GM11168 (cell line): ENCODE measurements around the gene SLC35A5.
"Not testable (repeated sequence)": the region's sequence is repeated elsewhere in the genome, so short reads cannot be mapped to it uniquely, and the experiment has no call there.

Experiments
- in situ Hi-C: fragments of 300-500 bp; cut with MboI; formaldehyde crosslinking; loops from one replicate; pipeline ENCODE4 v1.12.0; 2022; ENCODE audit warnings: low sequenced_read_pairs; ENCODE audit not compliant: unreplicated experiment

SLC35A5 gene

GRCh38 chr3:112561734-112562529, at the start of gene SLC35A5, which contains the start of gene ATG3:
TSS of gene SLC35A5 (plus strand) at chr3:112562045. CDS start at chr3:112563404, 1,359 bp downstream.
TSS of gene ATG3 (minus strand) at chr3:112561962. CDS start at chr3:112561528, 434 bp downstream.
- in situ Hi-C loops = no loop called here

DNA sequence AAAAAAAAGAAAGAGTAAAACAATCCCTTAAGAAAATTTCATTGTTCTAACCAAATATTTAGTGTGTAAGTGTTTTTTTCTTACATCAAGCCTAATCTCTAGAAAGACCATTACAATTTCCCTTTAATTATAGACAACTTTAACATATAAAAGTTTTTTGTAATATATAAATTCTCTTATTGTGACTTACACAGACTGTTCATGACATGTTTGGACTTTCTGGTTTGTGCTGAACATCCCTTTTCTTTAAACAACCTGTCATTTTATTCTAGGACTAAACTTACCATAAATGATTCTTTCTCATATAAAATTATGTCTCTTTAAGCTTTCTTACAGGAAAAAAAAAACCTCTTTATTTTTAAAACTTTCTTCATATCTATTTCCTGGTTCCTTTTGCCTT, 49.5 kb upstream of the SLC35A5 start:
- in situ Hi-C loops = no loop called here

DNA sequence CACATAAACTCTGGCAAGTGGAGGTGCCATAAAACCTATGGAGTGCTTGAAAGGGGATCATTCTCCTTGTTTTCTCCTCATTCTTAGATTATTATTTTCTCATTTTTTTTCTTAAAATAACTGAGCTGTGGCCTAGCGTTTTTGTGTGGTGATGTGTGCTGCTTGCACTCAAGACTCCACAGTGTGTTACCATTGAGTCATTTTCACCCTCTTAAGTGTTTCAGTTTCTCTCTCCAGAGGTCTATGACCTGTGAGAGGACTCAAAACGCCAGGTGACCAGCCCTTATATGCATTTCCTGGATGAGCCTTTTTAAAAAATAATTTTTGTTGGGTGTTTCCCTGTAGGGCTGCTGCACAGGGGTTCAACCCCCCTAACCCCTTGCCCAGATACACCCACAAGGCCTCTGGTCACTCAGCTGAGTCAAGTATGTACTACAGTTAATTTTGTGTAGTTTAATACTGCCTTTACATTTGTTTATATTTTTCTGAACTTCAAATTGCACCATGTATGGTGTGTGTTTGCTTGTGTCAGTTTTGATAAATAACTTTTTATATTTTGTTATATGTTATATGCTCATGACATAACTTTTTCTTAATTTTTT, 47.2 kb upstream of the SLC35A5 start:
- in situ Hi-C loops = loop anchor here (5.0 kb wide), 1 partner anchor 402 kb away; no protein-coding TSS in a partner anchor

GRCh38 chr3:112518970-112519369, 42.9 kb upstream of the SLC35A5 start:
- in situ Hi-C loops = loop anchor here (5.0 kb wide), 1 partner anchor 407 kb away; no protein-coding TSS in a partner anchor

GRCh38 chr3:112519424-112520001, 42.3 kb upstream of the SLC35A5 start:
- in situ Hi-C loops = loop anchor here (5.0 kb wide), 2 partner anchors 192 to 407 kb away; no protein-coding TSS in a partner anchor

GRCh38 chr3:112524127-112524526, 37.7 kb upstream of the SLC35A5 start:
- in situ Hi-C loops = loop anchor here (5.0 kb wide), 1 partner anchor 197 kb away; no protein-coding TSS in a partner anchor

DNA sequence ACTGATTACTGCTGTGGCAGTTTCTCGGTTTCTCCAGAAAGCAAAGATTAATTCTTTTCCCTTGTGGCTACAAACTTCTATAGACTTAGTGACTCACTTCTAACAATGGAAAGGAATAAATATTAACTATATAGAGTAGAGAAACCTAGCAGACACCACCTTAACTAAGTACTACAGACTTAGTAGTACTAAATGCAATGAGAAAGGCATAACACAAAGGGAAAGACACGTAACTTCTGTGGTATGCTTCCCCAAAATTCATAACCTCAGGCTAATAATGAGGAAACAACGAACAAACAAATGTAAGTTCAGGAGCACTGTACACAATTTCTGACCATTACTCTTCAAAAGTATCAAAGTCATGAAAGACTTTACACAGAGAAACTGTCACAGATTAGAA, 31.3 kb upstream of the SLC35A5 start:
- in situ Hi-C loops = no loop called here

GRCh38 chr3:112531358-112531781, 30.5 kb upstream of the SLC35A5 start:
- in situ Hi-C loops = no loop called here

DNA sequence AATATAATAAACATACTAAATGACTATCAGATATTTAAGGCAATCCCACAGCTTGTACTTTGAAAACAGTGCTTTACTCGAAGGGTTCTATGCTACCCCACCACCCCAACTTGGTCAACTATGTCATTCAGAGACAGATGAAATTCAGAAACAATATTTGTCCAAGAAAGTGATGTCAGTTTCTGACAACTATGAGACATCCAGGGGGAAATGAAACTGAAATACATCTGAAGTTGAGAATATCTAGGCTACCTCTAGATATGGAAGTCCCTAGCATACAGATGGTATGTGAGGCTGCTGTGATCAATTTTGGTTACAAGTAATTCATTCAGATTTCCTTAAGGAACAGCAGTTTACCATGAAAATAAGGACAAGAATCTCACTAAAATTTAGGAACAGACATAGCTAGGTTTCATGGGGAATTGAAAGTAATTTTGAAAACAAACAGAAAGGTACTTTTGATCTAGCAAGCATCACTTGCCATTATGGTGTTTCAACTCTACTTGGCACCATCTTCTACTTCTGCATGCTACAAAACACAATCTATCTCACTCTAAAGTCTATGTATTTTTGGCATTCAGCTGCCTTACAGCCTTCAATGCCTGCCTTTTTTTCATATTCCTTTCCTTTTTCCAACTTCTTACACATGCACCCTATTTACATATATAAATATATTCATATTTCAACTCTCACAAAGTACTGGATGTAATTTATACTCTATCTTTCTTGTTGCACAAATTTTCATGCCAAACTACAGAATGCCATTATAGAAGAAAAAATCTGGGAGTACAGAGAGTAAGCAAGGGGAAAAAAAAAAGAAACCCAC, 21.8 kb upstream of the SLC35A5 start:
- in situ Hi-C loops = no loop called here

GRCh38 chr3:112546216-112546759, 15.6 kb upstream of the SLC35A5 start:
- in situ Hi-C loops = no loop called here

DNA sequence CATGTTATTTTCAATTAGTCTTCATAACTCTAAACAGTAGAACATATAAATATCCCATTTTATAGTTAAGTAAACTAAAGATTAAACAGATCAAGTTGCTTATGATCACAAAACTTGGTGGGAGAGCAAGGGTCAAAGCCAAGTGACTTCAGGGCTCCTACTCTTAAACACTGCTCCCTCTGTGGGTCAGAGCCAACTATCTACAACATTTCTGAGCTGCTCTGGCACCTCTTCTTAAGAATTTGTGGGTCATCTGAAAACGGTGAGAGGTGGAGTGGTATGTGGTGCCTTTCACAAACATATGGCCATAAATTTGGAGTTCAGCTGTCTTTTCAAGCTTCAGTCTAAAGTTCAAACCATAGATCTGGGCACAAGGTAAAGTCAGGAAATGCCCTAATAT, 11.0 kb upstream of the SLC35A5 start:
- in situ Hi-C loops = no loop called here

DNA sequence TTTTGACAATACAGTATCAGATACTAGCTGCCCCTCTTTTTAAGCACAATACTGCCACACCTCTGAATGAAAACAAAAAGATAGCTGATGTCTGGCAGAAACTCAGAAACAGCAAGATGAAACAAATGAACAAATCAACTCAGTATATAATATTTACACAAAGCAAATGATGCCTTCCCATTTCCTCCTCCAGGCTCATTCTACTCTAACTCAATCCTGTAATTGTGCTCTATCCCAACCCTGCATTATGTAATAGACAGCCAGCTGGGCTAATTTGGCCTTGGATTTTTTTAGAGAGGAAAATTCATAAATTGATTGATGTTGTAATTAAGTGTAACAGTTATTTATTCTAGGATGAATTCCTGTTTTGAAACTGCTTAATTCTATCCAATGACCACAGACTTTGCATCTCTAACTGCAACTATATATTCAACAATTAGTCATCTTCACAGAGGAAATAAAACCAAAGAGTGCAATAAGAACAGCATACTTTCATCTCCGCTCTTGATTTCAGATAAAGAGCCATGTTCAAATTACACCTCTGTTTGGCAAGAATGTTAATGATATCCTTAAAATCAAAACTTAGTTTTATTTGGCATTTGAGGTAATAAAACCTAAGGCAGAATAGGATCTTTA, 6.2 kb upstream of the SLC35A5 start:
- in situ Hi-C loops = no loop called here

GRCh38 chr3:112557976-112558375, 3.9 kb upstream of the SLC35A5 start:
- in situ Hi-C loops = no loop called here

GRCh38 chr3:112560307-112560706, 1.5 kb upstream of the SLC35A5 start:
- in situ Hi-C loops = no loop called here

GRCh38 chr3:112560721-112561483, 943 bp upstream of the SLC35A5 start:
- in situ Hi-C loops = no loop called here

DNA sequence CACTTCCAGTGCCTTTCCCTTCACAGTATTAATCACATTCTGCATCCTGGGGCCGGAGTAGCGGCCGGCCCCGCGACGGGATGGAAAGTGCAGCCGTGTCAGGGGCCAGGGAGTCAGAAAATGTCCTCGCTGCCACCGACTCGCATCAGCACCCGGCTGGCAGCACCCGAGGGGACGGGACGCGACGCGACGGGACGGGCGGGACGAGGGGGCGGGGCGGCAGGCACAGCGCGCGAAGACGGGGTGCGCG, 436 bp upstream of the SLC35A5 start:
- in situ Hi-C loops = no loop called here

- in situ Hi-C loops = not testable (repeated sequence)
These were observed 2.5 kb downstream of the SLC35A5 start for GRCh38 chr3:112564247-112564939.

DNA sequence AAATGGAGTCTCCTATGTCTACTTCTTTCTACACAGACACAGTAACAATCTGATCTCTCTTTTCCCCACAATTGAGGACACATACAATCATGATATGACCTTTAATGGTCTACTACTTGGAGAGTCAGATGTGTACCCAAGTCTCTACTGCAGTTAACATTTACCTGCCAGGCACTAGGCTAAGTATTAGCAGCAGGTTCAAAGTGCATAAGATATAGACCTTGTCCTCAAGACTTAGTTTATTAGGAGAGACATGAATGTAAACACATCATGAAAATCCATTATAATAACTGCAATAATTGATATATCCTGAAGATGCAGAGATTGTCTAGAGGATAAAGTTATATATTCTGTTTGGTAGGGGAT, 3.1 kb downstream of the SLC35A5 start:
- in situ Hi-C loops = no loop called here

DNA sequence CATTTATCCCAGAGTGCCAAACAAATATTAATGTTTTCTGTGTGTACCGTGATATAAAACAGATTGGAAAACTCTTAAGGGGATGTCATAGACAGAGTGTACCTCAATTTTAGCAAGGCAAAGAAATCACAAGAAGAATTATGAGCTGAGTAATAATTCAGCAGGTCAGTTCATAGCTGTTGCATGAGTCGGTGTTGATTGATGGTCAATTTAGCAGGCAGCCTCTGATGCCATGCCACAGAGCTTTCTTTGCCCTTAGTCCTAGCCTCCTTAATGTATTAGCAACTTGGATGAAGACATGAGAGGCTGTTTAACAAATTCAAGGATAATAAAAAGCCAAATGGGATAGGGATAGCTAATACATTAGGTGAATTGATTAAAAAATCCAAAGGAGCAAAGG, 6.8 kb downstream of the SLC35A5 start:
- in situ Hi-C loops = no loop called here
